ENCODE data around the gene STK16.
"Not testable (repeated sequence)": the region's sequence is repeated elsewhere in the genome, so short reads cannot be mapped to it uniquely, and the experiment has no call there.

The STK16 gene, protein sequence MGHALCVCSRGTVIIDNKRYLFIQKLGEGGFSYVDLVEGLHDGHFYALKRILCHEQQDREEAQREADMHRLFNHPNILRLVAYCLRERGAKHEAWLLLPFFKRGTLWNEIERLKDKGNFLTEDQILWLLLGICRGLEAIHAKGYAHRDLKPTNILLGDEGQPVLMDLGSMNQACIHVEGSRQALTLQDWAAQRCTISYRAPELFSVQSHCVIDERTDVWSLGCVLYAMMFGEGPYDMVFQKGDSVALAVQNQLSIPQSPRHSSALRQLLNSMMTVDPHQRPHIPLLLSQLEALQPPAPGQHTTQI

GRCh38 chr2:219245148-219245898, at the start of gene STK16, which contains the start of gene GLB1L:
STK16 (plus strand) TSS chr2:219245479; CDS start chr2:219246000, 521 bp downstream.
GLB1L (minus strand) TSS chr2:219245444; CDS start chr2:219243573, 1,871 bp downstream.
- DNase-seq = peak; percentile 88

GRCh38 chr2:219197388-219197787, 47.9 kb upstream of the STK16 start:
- no peak for DNase-seq

GRCh38 chr2:219198974-219199373, 46.3 kb upstream of the STK16 start:
- DNase-seq = no peak

- no peak for DNase-seq
Measured at GRCh38 chr2:219199470-219200211, 45.6 kb upstream of the STK16 start.

DNA sequence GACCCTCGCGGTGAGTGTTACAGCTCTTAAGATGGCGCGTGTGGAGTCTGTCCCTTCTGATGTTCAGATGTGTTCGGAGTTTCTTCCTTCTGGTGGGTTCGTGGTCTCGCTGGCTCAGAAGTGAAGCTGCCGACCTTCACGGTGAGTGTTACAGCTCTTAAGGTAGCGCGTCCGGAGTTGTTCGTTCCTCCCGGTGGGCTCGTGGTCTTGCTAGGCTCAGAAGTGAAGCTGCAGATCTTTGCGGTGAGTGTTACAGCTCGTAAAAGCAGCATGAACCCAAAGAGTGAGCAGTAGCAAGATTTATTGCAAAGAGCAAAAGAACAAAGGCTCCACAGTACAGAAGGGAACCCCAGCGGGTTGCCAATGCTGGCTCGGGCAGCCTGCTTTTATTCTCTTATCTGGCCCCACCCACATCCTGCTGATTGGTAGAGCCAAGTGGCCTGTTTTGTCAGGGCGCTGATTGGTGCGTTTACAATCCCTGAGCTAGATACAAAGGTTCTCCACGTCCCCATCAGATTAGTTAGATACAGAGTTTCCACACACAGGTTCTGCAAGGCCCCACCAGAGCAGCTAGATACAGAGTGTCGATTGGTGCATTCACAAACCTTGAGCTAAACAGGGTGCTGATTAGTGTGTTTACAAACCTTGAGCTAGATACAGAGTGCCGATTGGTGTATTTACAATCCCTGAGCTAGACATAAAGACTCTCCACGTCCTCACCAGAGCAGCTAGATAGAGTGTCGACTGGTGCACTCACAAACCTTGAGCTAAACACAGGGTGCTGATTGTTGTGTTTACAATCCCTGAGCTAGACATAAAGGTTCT, 44.6 kb upstream of the STK16 start:
- DNase-seq = peak; percentile 32

DNA sequence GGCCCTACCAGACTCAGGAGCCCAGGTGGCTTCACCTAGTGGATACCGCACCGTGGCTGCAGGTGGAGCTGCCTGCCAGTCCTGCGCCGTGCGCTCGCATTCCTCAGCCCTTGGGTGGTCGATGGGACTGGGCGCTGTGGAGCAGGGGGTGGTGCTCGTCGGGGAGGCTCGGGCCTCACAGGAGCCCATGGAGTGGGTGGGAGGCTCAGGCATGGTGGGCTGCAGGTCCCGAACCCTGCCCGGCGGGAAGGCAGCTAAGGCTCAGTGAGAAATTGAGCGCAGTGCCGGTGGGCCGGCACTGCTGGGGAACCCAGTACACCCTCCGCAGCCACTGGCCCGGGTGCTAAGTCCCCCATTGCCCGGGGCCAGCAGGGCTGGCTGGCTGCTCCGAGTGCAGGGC, 43.9 kb upstream of the STK16 start:
- not testable (repeated sequence) for DNase-seq

DNA sequence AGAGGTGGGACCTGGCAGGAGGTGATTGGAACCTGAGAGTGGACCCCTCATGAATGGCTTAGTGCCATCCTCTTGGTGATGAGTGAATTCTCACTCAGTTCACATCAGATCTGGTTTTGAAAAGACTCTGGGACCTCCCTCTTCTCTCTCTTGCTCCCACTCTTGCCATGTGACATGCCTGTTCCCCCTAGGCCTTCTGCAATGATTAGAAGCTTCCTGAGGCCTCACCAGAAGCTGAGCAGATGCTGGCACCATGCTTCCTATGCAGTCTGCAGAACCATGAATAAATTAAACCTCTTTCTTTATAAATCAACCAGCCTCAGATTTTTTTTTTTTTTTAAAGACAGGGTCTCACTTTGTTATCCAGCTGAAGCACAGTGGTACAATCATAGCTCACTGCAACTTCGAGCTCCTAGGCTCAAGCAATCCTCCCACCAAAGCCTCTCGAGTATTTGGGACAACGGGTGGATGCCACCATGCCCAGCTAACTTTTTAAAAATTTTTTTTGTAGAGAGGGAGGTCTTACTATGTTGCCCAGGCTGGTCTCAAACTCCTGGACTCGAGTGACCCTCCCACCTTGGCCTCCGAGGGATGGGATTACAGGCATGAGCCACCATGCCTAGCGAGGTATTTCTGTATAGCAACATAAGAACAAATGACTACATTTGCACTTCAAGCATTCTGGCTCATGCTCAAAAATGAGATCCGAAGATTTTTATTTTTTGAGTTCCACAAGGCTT, 40.7 kb upstream of the STK16 start:
- no peak for DNase-seq

DNA sequence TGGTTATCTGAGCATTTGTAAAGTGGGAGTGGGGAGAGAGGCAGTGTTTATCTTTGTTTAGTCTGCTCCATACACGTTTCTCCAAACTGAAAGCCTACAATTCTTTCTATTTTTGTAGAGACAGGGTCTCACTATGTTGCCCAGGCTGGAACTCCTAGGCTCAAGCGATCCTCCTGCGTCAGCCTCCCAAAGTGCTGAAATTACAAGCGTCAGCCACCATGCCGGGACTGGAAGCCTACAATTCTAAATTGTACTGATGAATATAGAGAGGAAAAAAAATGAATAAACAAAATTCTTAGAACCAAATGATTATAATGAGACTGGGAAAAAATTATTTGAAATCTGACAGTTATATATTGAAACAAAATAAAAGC, 40.1 kb upstream of the STK16 start:
- DNase-seq = no peak

DNA sequence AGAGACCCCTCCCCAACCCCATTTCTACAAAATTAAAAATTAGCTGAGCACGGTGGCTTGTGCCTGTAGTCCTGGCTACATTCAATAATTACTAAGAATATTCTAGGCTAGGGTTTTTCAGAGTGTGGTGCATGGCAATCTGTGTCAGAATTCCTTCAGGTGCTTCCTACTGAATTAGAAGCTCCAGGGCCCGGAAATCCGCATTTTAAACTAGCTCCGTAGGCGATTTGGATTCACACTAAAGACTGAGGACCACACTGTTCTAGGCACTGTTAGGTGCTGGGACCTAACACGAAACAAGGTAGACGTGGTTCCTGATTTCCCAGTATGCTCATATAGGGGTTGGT, 39.3 kb upstream of the STK16 start:
- no peak for DNase-seq

GRCh38 chr2:219206328-219207133, 38.7 kb upstream of the STK16 start, which contains the start of gene ZFAND2B:
ZFAND2B (plus strand) TSS chr2:219206782; CDS start chr2:219206988, 206 bp downstream.
- DNase-seq = peak; percentile 97

GRCh38 chr2:219207134-219207883, 38.0 kb upstream of the STK16 start:
- no peak for DNase-seq

- no peak for DNase-seq
Measured at GRCh38 chr2:219207884-219208740, 37.2 kb upstream of the STK16 start.

DNA sequence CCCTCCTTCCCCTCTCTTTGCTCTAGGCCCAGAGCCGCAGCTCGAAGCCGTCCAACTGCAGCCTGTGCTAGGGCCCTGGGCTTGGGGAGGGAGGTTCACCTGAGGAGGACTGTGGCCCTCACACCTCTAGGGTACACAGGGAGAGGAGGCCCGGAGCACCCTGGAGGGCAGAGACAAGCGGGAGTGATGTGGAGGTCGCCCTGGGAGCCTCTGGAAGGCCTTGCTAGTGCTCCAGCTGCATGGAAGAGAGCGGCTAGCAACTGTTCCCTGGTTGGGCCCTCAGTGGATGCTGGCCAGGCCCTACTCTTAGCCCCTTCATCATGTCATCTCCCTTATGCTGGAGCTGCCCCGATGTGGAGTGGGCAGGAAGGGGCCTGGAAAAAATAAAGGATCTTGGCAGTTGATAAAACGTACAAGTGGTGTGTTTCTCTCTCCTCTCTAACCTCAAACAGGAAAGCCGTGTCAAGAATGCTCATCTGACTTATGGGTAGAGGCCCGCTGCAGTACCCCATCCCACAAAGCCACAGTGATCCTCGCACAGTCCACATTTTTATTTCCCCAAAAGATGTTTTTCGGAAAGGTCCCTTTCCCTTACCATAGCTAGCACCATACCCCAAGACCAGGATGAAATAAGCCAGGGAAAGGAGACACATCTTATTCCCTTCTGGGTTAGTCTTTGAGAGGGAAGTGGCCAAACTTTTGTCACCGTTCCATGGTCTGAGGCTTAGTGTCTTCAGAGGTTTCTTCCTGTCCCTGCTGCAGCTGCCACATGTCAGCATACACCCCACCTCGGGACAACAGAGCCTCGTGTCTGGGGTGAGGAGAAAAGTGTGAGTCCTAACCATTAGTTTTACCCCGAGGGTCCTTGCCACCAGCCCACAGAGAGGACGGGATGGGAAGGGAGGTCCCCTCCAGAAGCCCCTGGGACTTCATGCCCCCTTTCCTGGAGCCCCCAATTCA, 35.8 kb upstream of the STK16 start:
- no peak for DNase-seq

GRCh38 chr2:219210196-219210885, 34.9 kb upstream of the STK16 start:
- DNase-seq = no peak

DNA sequence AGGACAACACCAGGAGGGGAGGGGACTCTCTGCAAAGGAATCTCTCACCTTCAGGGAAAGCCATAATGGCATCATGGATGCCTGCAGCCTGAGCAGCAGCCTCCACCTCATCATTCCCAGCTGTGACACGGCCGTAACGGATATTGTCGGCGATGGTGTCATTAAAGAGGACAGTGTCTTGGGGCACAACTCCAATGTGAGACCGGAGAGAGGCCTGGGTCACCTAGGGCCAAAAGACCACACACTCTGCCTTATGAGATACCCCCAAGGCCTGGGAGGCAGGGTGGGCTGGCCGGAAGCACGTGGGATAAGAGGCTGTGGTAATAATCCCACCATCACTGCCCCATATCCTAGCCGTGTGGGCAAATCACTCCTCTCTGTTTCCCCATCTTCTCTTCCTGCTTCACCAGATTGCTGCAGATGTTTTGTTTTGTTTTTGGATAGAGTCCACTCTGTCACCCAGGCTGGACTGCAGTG, 34.4 kb upstream of the STK16 start:
- DNase-seq = no peak

DNA sequence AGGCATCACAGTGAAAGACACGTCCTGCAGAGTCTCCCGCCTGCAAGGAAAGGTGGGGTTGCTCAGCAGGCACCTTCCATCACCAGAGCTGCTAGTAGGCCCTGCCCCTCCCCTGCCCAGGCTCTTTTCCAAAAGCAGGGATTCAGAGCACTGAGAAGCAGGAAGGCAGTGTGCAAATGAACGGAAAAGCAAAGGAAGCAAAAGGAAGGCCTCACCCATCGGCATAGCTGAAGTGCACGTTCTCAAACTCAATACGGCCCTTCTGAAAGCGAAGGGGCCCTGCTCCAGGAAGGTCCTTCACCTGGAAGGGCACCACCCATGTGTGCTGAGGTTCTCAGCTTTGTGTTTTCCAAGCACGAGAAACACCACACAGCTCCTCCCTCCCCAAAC, 32.3 kb upstream of the STK16 start:
- DNase-seq = no peak

DNA sequence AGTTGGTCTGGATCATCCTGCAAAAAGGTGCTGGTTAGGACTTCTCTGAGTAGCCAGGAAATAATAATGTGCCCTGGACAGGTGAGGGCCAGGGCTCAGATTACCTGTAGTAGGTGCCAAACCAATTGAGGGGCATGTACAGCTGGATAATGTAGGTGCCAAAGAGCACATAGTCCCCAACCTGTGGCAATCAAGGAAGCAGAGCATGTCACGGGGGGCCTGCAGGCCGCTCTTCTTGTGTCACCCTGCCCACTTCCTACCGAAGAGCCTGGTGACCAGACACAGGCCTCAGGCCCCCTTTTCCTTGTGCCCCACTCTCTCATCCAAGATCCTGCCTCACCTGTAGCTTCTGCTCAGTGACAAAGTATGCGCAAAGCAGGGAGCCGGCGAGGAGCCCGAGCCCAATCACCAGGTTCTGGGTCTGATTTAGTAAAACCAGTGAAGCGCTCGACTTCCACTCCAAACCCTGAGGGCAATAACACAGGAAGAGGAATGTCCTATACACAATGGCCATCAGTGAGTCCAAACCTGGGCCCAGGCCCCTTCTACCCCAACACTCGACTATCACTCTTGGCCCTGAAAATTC, 31.7 kb upstream of the STK16 start:
- DNase-seq = no peak
